T1000 (cell line): ENCODE data around the gene KLHDC7B.

Experiments
- DNase-seq: peaks from one replicate; lab custom pipeline; 2025; ENCODE audit warnings: mixed read lengths; lab: John Stamatoyannopoulos, UW

Gene KLHDC7B

GRCh38 chr22:50548040-50548920 is 2.6 kb downstream of the KLHDC7B start:
- no peak for DNase-seq

GRCh38 chr22:50548921-50549790 is 3.5 kb downstream of the KLHDC7B start:
- DNase-seq = no peak

- DNase-seq = no peak
Measured at GRCh38 chr22:50550395-50550794, 4.7 kb downstream of the KLHDC7B start.

GRCh38 chr22:50551160-50551752 is 5.6 kb downstream of the KLHDC7B start:
- no peak for DNase-seq

- DNase-seq = no peak
Measured at GRCh38 chr22:50553310-50553709, 7.6 kb downstream of the KLHDC7B start.

- DNase-seq = no peak
Measured at GRCh38 chr22:50556703-50557102, 11.0 kb downstream of the KLHDC7B start.

GRCh38 chr22:50560034-50560433 is 14.3 kb downstream of the KLHDC7B start:
- no peak for DNase-seq

- no peak for DNase-seq
Measured at GRCh38 chr22:50561401-50562358, 16.0 kb downstream of the KLHDC7B start.

- peak; percentile 86 for DNase-seq
Measured at GRCh38 chr22:50562523-50563412, 17.1 kb downstream of the KLHDC7B start, which contains the start of gene SYCE3. Gene SYCE3, minus strand, starts transcription at chr22:50562919. Its CDS starts 6,514 bp downstream, at chr22:50556405.

- no peak for DNase-seq
Measured at GRCh38 chr22:50563413-50564160, 17.9 kb downstream of the KLHDC7B start.

GRCh38 chr22:50564289-50564688 is 18.6 kb downstream of the KLHDC7B start:
- DNase-seq = no peak

GRCh38 chr22:50567721-50568252 is 22.1 kb downstream of the KLHDC7B start:
- no peak for DNase-seq

GRCh38 chr22:50568626-50569025 is 22.9 kb downstream of the KLHDC7B start:
- no peak for DNase-seq

GRCh38 chr22:50569041-50569459 is 23.4 kb downstream of the KLHDC7B start:
- DNase-seq = no peak

- no peak for DNase-seq
Measured at GRCh38 chr22:50569896-50570535, 24.3 kb downstream of the KLHDC7B start.

- no peak for DNase-seq
Measured at GRCh38 chr22:50570861-50571260, 25.2 kb downstream of the KLHDC7B start.

- no peak for DNase-seq
Measured at GRCh38 chr22:50571264-50572175, 25.8 kb downstream of the KLHDC7B start.
